Upper lobe of left lung (tissue), 4 donors: ENCODE data around the gene LRP8.
A peak's percentile ranks its signal among the peaks of the same experiment; 100 is the strongest.

Experiments used
- EP300 ChIP-seq, 4 donors: sonication (generic); formaldehyde crosslinking; IDR thresholded peaks; one replicate each; pipeline ENCODE4 v1.5.1; 2017; ENCODE audit warnings: antibody characterized with exemption in 4 of 4, control low read depth in 2 of 4
- POLR2A ChIP-seq, 4 donors: fragments of 450-650 bp; IDR thresholded peaks; one replicate each; pipeline ENCODE4 v1.5.1; 2016 to 2017; ENCODE audit warnings: antibody characterized with exemption in 4 of 4, mild to moderate bottlenecking in 2 of 4
- POLR2AphosphoS5 ChIP-seq, 2 donors: sonication (generic); formaldehyde crosslinking; IDR thresholded peaks; one replicate each; pipeline ENCODE4 v1.5.1; 2017; ENCODE audit warnings: antibody characterized with exemption in 2 of 2
- TF ChIP-seq, protein P1 (sequence below), 6 experiments: fragments of 450-650 bp in 4 of 6; fragments of 200-600 bp in 2 of 6; sonication (generic) in 2 of 6; IDR thresholded peaks; one replicate each; pipeline ENCODE4 v1.5.1; 2016 to 2019; ENCODE audit warnings: antibody characterized with exemption in 6 of 6

DNA sequence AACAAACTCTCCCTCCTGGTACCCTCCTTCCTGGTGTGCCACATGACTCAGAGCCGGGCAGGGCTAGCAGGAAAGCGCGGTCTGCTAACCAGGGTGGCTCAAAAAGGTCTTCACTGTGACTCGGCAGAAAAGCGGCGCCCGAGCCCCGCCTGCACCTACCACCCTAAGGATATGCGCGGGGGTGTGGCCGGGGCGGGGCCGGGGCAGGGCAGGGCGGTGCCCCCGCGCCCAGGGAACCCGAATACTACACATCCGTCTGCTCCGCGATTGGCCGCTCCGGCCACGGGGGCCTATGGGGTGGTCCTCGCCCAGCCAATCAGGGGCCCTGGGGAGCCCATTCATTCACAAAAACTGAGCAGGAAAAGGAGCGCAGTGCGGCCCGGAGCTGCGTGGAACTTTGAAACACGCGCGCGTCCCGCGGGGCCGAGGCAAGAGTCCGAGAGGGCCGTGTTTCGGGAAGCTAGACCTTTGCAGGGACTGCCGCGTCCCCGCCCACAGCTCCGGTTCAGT is 1.7 kb downstream of the LRP8 start:
- TF ChIP-seq, protein P1, sequence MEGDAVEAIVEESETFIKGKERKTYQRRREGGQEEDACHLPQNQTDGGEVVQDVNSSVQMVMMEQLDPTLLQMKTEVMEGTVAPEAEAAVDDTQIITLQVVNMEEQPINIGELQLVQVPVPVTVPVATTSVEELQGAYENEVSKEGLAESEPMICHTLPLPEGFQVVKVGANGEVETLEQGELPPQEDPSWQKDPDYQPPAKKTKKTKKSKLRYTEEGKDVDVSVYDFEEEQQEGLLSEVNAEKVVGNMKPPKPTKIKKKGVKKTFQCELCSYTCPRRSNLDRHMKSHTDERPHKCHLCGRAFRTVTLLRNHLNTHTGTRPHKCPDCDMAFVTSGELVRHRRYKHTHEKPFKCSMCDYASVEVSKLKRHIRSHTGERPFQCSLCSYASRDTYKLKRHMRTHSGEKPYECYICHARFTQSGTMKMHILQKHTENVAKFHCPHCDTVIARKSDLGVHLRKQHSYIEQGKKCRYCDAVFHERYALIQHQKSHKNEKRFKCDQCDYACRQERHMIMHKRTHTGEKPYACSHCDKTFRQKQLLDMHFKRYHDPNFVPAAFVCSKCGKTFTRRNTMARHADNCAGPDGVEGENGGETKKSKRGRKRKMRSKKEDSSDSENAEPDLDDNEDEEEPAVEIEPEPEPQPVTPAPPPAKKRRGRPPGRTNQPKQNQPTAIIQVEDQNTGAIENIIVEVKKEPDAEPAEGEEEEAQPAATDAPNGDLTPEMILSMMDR (IDR thresholded peaks at IDR 0.05), result no peak
- peak in 2 of 4 donors; percentile 33 to 44 for TF ChIP-seq POLR2A (IDR thresholded peaks at IDR 0.05)
- no peak for TF ChIP-seq EP300 (IDR thresholded peaks at IDR 0.05)
- peak in 1 of 2 donors; percentile 50 for TF ChIP-seq POLR2AphosphoS5 (IDR thresholded peaks at IDR 0.05)
